CD4-positive, alpha-beta T cell treated with Interferon gamma for 1 hour (primary cell): ENCODE results near the gene PARP1.

Experiments used
- DNase-seq: peaks from one replicate; pipeline ENCODE4 v3.0.0-alpha.2; 2020

The PARP1 gene

GRCh38 chr1:226404904-226405222 is 3.0 kb downstream of the PARP1 start:
- DNase-seq = no peak

GRCh38 chr1:226404063-226404903 is 3.6 kb downstream of the PARP1 start:
- no peak for DNase-seq

- no peak for DNase-seq
Measured at GRCh38 chr1:226403201-226404034, 4.5 kb downstream of the PARP1 start.

- DNase-seq = no peak
Measured at GRCh38 chr1:226402739-226403165, 5.1 kb downstream of the PARP1 start.

GRCh38 chr1:226401355-226402303 is 6.3 kb downstream of the PARP1 start:
- DNase-seq = no peak

- no peak for DNase-seq
Measured at GRCh38 chr1:226400519-226401354, 7.2 kb downstream of the PARP1 start.

GRCh38 chr1:226397955-226398636 is 9.8 kb downstream of the PARP1 start:
- no peak for DNase-seq

- DNase-seq = no peak
Measured at GRCh38 chr1:226397011-226397926, 10.6 kb downstream of the PARP1 start.

GRCh38 chr1:226395753-226396152 is 12.1 kb downstream of the PARP1 start:
- DNase-seq = no peak

- no peak for DNase-seq
Measured at GRCh38 chr1:226394462-226394861, 13.4 kb downstream of the PARP1 start.

- DNase-seq = no peak
Measured at GRCh38 chr1:226390681-226391080, 17.2 kb downstream of the PARP1 start.

- DNase-seq = no peak
Measured at GRCh38 chr1:226388131-226388530, 19.8 kb downstream of the PARP1 start.

GRCh38 chr1:226384717-226385116 is 23.2 kb downstream of the PARP1 start:
- DNase-seq = no peak

- DNase-seq = no peak
Measured at GRCh38 chr1:226384040-226384439, 23.9 kb downstream of the PARP1 start.

- DNase-seq = no peak
Measured at GRCh38 chr1:226382030-226382429, 25.9 kb downstream of the PARP1 start.

GRCh38 chr1:226381226-226381998 is 26.5 kb downstream of the PARP1 start:
- DNase-seq = no peak

- no peak for DNase-seq
Measured at GRCh38 chr1:226378071-226378470, 29.8 kb downstream of the PARP1 start.

- DNase-seq = no peak
Measured at GRCh38 chr1:226376300-226376699, 31.6 kb downstream of the PARP1 start.

GRCh38 chr1:226373376-226373775 is 34.5 kb downstream of the PARP1 start:
- DNase-seq = no peak
